ENCODE data around the gene RUVBL2. TPM values are rescaled to one million over a fixed set of nuclear protein-coding genes. Genes with fewer than 3 reads are reported as not detected.
A peak's percentile ranks its signal among the peaks of the same experiment; 100 is the strongest.
"Not testable (repeated sequence)": the region's sequence is repeated elsewhere in the genome, so short reads cannot be mapped to it uniquely, and the experiment has no call there.

RUVBL2 gene
- total RNA-seq, 4 donors from 2014 or later, result 69.2 to 120 (median 78.5) TPM

DNA sequence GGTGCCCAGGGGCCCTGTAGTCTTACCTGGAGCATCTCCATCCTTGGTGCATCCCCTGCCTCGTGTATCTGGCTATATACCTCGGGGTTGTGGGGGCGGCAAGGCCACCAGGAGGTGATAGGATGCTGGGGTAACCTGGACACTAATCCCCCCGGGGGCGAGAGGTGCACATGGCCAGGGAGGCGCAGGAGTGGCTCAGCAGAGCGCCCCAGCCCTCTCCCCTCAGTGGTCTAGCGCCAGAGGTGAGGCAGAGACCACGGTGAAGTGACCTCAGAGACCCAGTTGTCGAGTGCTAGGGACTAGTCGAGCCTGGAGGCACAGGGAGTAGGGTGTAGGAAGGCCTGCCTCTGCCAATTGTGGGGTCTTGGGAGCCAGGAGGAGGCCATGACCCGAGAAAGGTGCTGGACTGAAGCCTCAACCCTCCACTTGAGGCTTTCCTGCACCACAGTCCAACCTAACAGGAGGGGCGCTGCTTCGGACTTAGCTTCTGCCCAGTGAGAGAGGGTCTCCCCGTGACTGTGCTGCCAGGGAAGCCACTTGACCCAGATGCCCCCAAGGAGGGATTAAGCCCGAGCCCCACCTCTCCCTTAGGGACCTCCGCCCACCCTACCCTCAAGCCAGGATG, 23.5 kb downstream of the RUVBL2 start, which contains the start of gene LHB:
Gene LHB (minus strand): TSS at position 51 of the 625 bp plus-strand sequence. CDS start 10 bp downstream, at position 41.
- peaks cover 0 to 45% (median 4%) of the 10 kb centered on the region in 3 donors for H3K36me3 ChIP-seq
- H3K27ac ChIP-seq, result no peak within 1 kb of the TSS
- peaks cover 0 to 26% (median 19%) of the 10 kb centered on the region in 4 donors for H3K4me1 ChIP-seq
- 71 to 82% methylated on average over 12 to 17 of the region's 17 CpGs for WGBS, 2 donors
- H3K9me3 ChIP-seq, result no peaks in the 10 kb centered on the region
- peak within 1 kb of the TSS; percentile 6 to 56 (median 44) for H3K4me3 ChIP-seq
- peaks cover 0 to 43% of the 10 kb centered on the region in 2 donors for H3K27me3 ChIP-seq
- TF ChIP-seq POLR2A (IDR thresholded peaks at IDR 0.05), result no peak
- TF ChIP-seq EP300 (IDR thresholded peaks at IDR 0.05), result no peak
- TF ChIP-seq, protein P1, sequence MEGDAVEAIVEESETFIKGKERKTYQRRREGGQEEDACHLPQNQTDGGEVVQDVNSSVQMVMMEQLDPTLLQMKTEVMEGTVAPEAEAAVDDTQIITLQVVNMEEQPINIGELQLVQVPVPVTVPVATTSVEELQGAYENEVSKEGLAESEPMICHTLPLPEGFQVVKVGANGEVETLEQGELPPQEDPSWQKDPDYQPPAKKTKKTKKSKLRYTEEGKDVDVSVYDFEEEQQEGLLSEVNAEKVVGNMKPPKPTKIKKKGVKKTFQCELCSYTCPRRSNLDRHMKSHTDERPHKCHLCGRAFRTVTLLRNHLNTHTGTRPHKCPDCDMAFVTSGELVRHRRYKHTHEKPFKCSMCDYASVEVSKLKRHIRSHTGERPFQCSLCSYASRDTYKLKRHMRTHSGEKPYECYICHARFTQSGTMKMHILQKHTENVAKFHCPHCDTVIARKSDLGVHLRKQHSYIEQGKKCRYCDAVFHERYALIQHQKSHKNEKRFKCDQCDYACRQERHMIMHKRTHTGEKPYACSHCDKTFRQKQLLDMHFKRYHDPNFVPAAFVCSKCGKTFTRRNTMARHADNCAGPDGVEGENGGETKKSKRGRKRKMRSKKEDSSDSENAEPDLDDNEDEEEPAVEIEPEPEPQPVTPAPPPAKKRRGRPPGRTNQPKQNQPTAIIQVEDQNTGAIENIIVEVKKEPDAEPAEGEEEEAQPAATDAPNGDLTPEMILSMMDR (IDR thresholded peaks at IDR 0.05), result no peak
- DNase-seq (ENCODE audit: low spot score in 2 of 2), result no peak

- Histone ChIP-seq H3K27me3 (peaks cover 0 to 46% of the 10 kb centered on the region in 2 donors), H3K27ac (no peak overlapping the region), H3K36me3 (peaks cover 0 to 38% (median 4%) of the 10 kb centered on the region in 3 donors), H3K4me3 (peak overlapping the region; percentile 6 to 56 (median 46)), H3K4me1 (peaks cover 0 to 26% (median 19%) of the 10 kb centered on the region in 4 donors), H3K9me3 (no peaks in the 10 kb centered on the region)
- TF ChIP-seq EP300 (IDR thresholded peaks at IDR 0.05), result no peak
- TF ChIP-seq, protein P1 (IDR thresholded peaks at IDR 0.05), result peak; percentile 37 to 63 (median 42)
- WGBS, 2 donors, result 2% methylated on average over 25 to 35 of the region's 62 CpGs
- DNase-seq (ENCODE audit: low spot score in 2 of 2), result no peak
Observed at GRCh38 chr19:49017666-49018351, 24.1 kb downstream of the RUVBL2 start.

- H3K4me1 ChIP-seq, result peaks cover 0 to 26% (median 19%) of the 10 kb centered on the region in 4 donors
- peaks cover 0 to 46% of the 10 kb centered on the region in 2 donors for H3K27me3 ChIP-seq
- DNase-seq (ENCODE audit: low spot score in 2 of 2); H3K9me3 ChIP-seq; H3K27ac ChIP-seq: not testable (repeated sequence)
- H3K36me3 ChIP-seq, result peaks cover 0 to 30% (median 4%) of the 10 kb centered on the region in 3 donors
- 1 to 5% methylated on average over 24 to 38 of the region's 50 CpGs for WGBS, 2 donors
- H3K4me3 ChIP-seq, result peak overlapping the region; percentile 6 to 56 (median 46)
Observed at GRCh38 chr19:49018388-49019241, 24.9 kb downstream of the RUVBL2 start.

DNA sequence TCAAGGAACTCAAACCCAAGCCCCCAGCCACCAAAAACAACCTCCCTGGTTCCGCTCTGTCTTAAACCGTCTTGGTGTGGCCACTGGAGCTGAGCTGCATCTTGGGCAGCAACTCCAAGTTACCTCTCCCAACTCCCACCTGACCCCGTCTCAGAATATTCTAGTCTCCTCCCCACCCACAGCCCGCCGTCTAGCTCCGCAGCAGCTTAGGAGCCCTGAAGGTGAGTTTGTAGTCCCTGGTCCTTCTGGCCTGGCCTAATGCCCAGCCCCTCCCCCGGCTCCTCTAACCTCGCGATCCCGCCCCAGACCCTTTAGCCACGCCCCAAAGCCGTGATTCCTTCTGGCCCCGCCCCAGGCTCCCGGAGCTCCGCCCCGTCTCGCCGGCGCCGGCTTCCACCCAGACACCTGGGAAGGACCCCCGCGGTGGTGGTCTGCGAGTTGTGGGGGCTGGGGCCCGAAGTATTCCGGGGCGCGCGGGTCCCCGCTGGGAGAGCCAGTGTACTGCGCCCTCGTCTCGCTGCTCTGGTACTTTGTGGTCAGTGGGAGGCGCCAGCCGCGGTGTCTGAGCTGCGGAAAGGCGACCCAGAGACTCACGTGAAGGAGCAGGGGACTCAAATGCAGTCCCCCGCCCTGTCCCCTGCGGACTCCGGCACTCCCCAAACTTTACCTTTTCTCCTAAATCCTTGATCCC, 25.7 kb downstream of the RUVBL2 start:
- TF ChIP-seq EP300 (IDR thresholded peaks at IDR 0.05), result no peak
- TF ChIP-seq POLR2A (IDR thresholded peaks at IDR 0.05), result no peak
- TF ChIP-seq, protein P1 (IDR thresholded peaks at IDR 0.05), result no peak
- H3K9me3 ChIP-seq, result no peaks in the 10 kb centered on the region
- H3K4me3 ChIP-seq, result peak overlapping the region; percentile 2 to 56 (median 46)
- H3K27ac ChIP-seq, result no peak overlapping the region
- peaks cover 0 to 23% (median 4%) of the 10 kb centered on the region in 3 donors for H3K36me3 ChIP-seq
- H3K27me3 ChIP-seq, result peaks cover 0 to 46% of the 10 kb centered on the region in 2 donors
- peak in 1 of 2 donors; percentile 25 for DNase-seq (ENCODE audit: low spot score in 2 of 2)
- peaks cover 0 to 26% (median 19%) of the 10 kb centered on the region in 4 donors for H3K4me1 ChIP-seq
- WGBS, 2 donors, result 13 to 27% methylated on average over 32 to 36 of the region's 41 CpGs

- H3K4me1 ChIP-seq, result peaks cover 0 to 26% (median 19%) of the 10 kb centered on the region in 4 donors
- no peak for DNase-seq (ENCODE audit: low spot score in 2 of 2)
- H3K36me3 ChIP-seq, result peaks cover 0 to 14% (median 2%) of the 10 kb centered on the region in 3 donors
- H3K9me3 ChIP-seq, result no peaks in the 10 kb centered on the region
- TF ChIP-seq EP300 (IDR thresholded peaks at IDR 0.05), result no peak
- TF ChIP-seq POLR2A (IDR thresholded peaks at IDR 0.05), result no peak
- TF ChIP-seq, protein P1 (IDR thresholded peaks at IDR 0.05), result no peak
- 76 to 78% methylated on average over 10 to 11 of the region's 11 CpGs for WGBS, 2 donors
- H3K27ac ChIP-seq, result no peak overlapping the region
- H3K4me3 ChIP-seq, result no peak overlapping the region
- peaks cover 0 to 46% of the 10 kb centered on the region in 2 donors for H3K27me3 ChIP-seq
Observed at GRCh38 chr19:49020342-49020741, 26.7 kb downstream of the RUVBL2 start.

All from tibial nerve (tissue), 4 donors.